ENCODE data around the gene CSNK2A3.

DNA sequence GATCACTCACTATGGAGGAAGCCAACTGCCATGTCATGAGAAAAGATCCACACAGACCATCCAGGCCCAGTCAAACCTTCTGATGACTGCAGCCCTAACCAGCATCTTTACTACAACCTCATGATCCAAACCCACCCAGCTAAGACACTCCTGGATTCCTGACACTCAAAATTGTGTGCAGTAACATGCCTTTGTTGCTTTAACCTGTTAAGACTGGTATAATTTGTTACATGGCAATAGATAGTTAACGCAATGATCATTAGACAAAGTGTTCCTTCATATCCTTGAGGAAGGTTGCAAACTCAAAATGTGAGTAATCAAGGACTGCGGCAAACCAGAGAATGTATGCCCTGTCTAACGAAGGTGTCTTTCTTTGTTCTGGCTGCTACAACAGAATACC is 47.1 kb upstream of the CSNK2A3 start:
- TF ChIP-seq CTCF (IDR thresholded peaks at IDR 0.05) = no peak
- TF ChIP-seq POLR2A (IDR thresholded peaks at IDR 0.05) = no peak

All from tibial nerve (tissue), 3 donors.